Mesothelial cell of epicardium (in vitro differentiated cells): Measurements from ENCODE around the gene SNAP25. TPM values are rescaled to one million over a fixed set of nuclear protein-coding genes. Genes with fewer than 3 reads are reported as not detected.

Source experiments
- DNase-seq, 2 experiments: peaks; one replicate each; pipeline ENCODE4 v3.0.0; 2021; ENCODE audit warnings: low spot score in 2 of 2; ENCODE audit not compliant: unreplicated experiment in 2 of 2
- H3K27ac Mint-ChIP-seq: 2 replicates; pipeline ENCODE4 v1.8.0; 2021; ENCODE audit warnings: mixed read lengths
- H3K27me3 Mint-ChIP-seq: 2 replicates; pipeline ENCODE4 v1.8.0; 2021; ENCODE audit warnings: low read depth, mixed read lengths
- H3K36me3 Mint-ChIP-seq: 2 replicates; pipeline ENCODE4 v1.8.0; 2021; ENCODE audit warnings: mixed read lengths
- H3K4me1 Mint-ChIP-seq: 2 replicates; pipeline ENCODE4 v1.8.0; 2021; ENCODE audit warnings: mixed read lengths
- H3K4me3 Mint-ChIP-seq: 2 replicates; pipeline ENCODE4 v1.8.0; 2021; ENCODE audit warnings: mild to moderate bottlenecking, moderate library complexity, mixed read lengths
- H3K9me3 Mint-ChIP-seq: 2 replicates; pipeline ENCODE4 v1.8.0; 2021; ENCODE audit warnings: mixed read lengths
- CTCF ChIP-seq: fragments of 200-600 bp; sonication (generic); IDR thresholded peaks from one replicate; pipeline ENCODE4 v1.5.0; 2021; ENCODE audit warnings: antibody characterized with exemption; ENCODE audit not compliant: unreplicated experiment
- total RNA-seq: library from RNA; stranded (reverse); gene quantifications from 3 replicates; pipeline ENCODE4 v1.2.1, GENCODE V29; 2021

SNAP25 gene
- total RNA-seq, 1 donor from 2014 or later: 5.0 TPM

GRCh38 chr20:10319855-10320254 lies 101.2 kb downstream of the SNAP25 start:
- Mint-ChIP-seq H3K9me3 (no peaks in the 10 kb centered on the region), H3K4me3 (no peak overlapping the region)
- no peak for TF ChIP-seq CTCF

GRCh38 chr20:10321138-10321717 lies 102.6 kb downstream of the SNAP25 start:
- DNase-seq: no peak
- Mint-ChIP-seq H3K27ac (no peak overlapping the region), H3K9me3 (no peaks in the 10 kb centered on the region), H3K27me3 (peaks cover 26% of the 10 kb centered on the region), H3K36me3 (no peaks in the 10 kb centered on the region), H3K4me3 (no peak overlapping the region), H3K4me1 (peaks cover 2% of the 10 kb centered on the region)
- TF ChIP-seq CTCF: no peak

More at GRCh38 chr20:10319855-10320254, 101.2 kb downstream of the SNAP25 start:
- H3K27ac Mint-ChIP-seq: no peak overlapping the region
- DNase-seq: no peak
- H3K27me3 Mint-ChIP-seq: peaks cover 33% of the 10 kb centered on the region
- H3K36me3 Mint-ChIP-seq: no peaks in the 10 kb centered on the region
- H3K4me1 Mint-ChIP-seq: peaks cover 2% of the 10 kb centered on the region

- Mint-ChIP-seq H3K36me3 (no peaks in the 10 kb centered on the region), H3K4me3 (no peak overlapping the region), H3K27me3 (peaks cover 25% of the 10 kb centered on the region), H3K4me1 (peaks cover 6% of the 10 kb centered on the region), H3K27ac (no peak overlapping the region), H3K9me3 (no peaks in the 10 kb centered on the region)
- no peak for TF ChIP-seq CTCF
- DNase-seq: no peak
These were observed 103.7 kb downstream of the SNAP25 start for GRCh38 chr20:10322073-10323012.

- no peak overlapping the region for H3K4me3 Mint-ChIP-seq
- no peak for TF ChIP-seq CTCF
- H3K27me3 Mint-ChIP-seq: peaks cover 25% of the 10 kb centered on the region
- no peak overlapping the region for H3K27ac Mint-ChIP-seq
- no peak for DNase-seq
- H3K4me1 Mint-ChIP-seq: peaks cover 6% of the 10 kb centered on the region
- H3K36me3 Mint-ChIP-seq: no peaks in the 10 kb centered on the region
- no peaks in the 10 kb centered on the region for H3K9me3 Mint-ChIP-seq
These were observed 105.1 kb downstream of the SNAP25 start for GRCh38 chr20:10323729-10324128.

GRCh38 chr20:10324198-10324847 lies 105.7 kb downstream of the SNAP25 start:
- peaks cover 6% of the 10 kb centered on the region for H3K4me1 Mint-ChIP-seq
- H3K4me3 Mint-ChIP-seq: no peak overlapping the region
- no peak for DNase-seq
- TF ChIP-seq CTCF: no peak
- no peaks in the 10 kb centered on the region for H3K36me3 Mint-ChIP-seq
- no peak overlapping the region for H3K27ac Mint-ChIP-seq
- H3K27me3 Mint-ChIP-seq: peaks cover 25% of the 10 kb centered on the region
- H3K9me3 Mint-ChIP-seq: no peaks in the 10 kb centered on the region
